Stromal cell of bone marrow (primary cell): ENCODE data around the gene CD2AP.
A peak's percentile ranks its signal among the peaks of the same experiment; 100 is the strongest.
"Not testable (repeated sequence)": the region's sequence is repeated elsewhere in the genome, so short reads cannot be mapped to it uniquely, and the experiment has no call there.

ENCODE experiments used
- DNase-seq: peaks from one replicate; pipeline ENCODE4 v3.0.0-alpha.2; 2012; ENCODE audit warnings: low read depth

Gene CD2AP

DNA sequence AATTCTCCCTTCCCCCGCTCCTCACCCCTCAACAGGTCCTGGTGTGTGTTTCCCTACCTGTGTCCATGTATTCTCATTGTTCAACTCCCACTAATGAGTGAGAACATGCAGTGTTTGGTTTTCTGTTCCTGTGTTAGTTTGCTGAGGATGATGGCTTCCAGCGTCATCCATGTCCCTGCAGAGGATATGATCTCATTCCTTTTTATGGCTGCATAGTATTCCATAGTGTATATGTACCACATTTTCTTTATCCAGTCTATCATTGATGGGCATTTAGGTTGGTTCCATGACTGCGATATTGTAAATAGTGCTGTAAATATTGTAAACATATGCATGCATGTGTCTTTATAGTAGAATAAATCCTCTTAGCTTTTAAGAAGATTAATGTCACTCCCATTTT is 89.0 kb downstream of the CD2AP start:
- DNase-seq = not testable (repeated sequence)

DNA sequence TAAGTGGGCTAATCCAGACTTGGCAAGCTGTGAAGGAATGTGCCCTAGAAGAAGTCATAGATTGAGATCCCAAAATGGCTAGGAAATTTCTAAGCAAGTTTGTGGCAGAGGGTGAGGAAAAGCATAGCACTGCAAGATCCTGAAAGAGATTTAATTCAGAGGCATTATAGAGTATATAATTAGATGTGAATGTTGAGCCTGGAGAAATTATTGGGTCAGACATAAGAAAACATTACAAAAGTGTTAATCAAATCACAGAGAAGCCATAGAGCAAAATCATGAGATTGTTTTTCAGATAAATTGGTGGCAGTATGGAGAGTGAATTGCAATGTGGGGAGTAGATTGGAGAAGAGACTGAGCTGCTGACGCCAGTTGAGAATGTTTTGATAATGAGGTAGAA is 90.0 kb downstream of the CD2AP start:
- DNase-seq = no peak

DNA sequence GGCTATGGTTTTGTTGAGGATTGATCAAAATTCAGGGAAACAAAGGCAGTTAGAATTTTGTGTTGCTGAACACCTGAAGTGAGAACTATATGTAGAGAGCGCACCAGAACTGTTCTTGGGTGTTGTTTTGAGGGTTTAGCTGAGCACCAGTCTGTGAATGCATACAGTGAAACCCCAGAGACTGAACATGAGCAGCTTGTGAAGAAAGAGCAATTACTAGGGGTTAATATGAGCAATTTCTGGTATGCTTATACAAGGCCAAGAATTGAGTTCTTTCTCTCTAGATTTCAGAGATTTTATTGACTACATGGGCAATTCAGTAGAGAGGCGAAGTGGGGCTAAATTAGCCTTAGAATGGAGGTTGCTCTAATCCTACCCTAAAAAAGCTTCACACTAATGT is 93.9 kb downstream of the CD2AP start:
- no peak for DNase-seq

DNA sequence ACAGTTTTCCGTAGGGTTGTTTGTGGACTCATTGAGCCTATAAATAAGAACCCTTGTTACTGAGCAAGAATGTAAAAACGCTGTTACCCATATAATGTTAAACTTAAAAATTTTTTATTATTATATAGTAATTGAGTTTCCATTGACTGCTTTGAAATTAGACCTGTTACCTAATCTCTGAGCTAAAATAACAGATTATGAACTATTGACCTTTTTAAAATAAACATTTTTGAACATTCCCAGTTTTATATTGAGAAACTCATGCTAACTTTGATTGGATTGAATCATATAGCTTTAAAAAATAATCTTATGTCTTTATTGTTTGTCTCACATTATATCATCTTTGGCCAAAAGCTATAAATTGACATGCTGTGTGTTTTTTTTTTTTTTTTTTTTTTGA is 95.5 kb downstream of the CD2AP start:
- no peak for DNase-seq

DNA sequence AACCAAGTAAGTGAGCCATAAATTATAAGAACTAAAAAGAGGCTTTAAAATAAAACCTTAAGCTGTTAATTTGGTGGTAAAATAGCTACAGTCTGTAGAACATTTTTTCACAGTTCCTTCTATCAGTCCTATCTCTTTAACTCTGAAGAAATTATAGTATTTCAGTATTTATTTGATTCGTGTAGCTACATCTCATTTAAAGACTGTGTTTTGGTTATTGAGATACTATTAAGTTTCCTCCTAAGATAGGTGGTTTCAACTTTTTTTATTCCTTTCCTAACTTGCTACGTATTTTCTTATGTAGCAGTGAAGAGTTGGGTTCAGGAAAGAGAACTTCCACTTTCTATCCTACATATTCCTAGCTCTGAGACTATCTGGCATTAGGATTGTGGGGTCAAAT is 97.2 kb downstream of the CD2AP start:
- no peak for DNase-seq

DNA sequence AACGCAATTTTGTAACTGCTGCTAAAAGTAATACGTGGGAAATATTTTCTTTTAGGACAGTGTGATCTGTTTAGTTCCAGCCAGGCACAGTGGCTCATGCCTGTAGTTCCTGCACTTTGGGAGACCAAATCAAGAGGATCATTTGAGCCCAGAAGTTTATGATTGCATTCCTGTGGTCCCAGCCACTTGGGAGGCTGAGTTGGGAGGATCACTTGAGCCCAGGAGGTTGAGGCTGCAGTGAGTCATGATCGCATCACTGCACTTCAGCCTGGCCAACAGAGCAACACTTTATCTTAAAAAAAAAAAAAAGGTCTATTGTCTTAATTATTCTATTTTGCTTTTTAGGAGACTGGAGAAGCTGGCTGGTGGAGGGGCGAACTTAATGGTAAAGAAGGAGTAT is 101.5 kb downstream of the CD2AP start:
- no peak for DNase-seq

DNA sequence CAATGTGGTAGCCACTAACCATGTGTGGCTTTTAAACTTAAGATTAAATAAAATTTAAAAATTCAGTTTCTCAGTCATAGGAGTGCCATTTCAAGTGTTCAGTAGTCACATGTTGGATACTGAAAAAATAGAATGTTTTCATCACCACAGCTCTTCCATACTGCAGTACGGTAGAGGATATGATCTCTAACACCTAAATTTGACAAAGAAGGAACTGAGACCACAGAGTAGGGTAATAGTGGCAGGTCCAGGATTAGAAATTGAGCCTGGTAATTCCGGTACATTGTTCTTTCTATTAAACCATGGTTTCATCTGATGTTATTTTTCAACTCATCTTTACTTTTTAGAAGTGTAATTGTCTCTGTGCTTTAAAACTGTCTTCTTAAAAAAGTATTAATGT is 104.0 kb downstream of the CD2AP start:
- DNase-seq = no peak

DNA sequence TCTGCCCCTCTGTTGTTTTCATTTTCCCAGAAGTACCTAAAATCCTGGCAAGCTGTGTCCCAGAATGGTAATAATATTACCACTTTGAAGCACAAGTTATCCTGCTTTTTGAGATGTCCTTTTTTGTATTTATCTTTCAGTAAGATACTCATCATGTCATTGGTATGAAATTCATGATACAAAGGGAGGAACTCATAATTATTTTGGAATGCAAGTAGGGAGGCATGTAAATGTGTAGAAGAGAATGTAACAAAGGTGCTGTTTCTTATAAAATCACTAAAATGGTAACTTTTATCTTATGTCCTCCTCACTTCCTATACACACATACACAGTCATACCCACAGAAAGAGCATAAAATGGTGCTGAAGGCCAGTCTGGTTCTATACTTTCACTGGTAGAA is 109.9 kb downstream of the CD2AP start:
- no peak for DNase-seq

DNA sequence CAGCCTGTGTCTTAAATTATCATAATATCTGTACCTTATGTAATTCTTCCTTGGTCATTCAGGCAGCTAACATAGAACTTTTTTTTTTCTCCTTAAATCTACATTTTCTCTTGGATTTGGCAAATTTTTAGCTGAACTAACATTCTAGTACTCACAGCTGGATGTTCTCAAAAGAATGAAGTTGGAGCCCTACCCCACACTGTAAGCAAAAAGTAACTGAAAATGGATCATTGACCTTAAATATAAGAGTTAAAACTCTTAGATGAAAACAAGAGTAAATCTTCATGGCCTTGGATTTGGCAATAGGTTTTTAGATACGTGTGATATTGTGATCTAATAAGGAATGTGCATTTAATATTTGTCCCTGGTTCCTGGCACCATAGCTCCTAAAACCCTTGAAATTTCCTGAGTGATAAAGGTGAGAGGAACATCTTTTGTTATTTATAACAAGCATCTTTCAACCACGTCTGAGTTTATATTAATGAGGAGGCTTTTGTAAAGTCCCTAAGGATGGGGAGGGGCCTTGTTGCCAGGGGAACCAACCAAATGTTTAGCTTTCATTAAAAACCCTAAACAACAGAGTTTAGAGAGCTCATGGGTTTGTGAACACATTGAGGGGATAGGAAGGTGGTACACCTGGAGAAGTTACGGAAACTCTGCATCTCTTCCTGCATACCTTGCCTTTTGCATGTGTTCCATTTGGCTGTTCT is 114.7 kb downstream of the CD2AP start:
- no peak for DNase-seq

DNA sequence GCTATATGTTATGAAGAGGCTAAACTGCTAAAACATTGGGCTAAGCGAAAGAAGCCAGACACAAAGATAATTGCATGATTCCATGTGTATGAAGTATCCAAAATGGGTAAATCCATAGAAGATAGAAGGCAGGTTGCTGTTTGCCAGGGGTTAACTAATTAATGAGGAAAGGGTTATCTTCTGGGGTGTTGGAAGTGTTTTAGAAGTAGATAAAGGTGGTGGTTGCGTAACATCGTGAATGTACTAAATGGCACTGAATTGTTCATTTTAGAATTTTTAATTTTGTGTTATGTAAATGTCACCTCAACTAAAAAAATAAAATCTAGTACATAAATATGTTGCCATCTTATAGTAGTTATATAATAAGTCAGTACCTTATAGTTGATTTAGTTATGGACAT is 116.4 kb downstream of the CD2AP start:
- DNase-seq = no peak

DNA sequence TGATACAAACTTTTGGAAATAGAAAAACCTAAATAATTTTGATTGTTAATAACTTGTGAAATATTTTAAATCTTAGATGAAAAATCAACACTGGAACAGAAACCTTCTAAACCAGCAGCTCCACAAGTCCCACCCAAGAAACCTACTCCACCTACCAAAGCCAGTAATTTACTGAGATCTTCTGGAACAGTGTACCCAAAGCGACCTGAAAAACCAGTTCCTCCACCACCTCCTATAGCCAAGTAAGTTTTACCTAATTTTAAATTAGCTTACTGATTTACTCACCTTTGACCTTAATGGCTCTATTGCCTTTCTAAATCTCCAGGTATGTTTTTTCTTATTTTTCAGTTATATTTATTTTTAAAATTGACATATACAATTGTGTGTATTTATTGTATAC is 118.2 kb downstream of the CD2AP start:
- DNase-seq = no peak

DNA sequence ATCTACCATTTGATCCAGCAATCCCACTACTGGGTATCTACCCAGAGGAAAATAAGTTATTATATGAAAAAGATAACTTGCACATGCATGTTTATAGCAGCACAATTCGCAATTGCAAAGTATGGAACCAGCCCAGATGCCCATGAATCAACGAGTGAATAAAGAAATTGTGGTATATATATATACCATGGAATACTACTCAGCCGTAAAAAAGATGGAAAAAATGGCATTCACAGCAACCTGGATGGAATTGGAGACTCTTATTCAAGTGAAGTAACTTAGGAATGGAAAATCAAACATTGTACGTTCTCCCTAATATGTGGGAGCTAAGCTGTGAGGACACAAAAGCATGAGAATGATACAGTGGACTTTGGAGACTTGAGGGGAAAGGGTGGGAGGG is 120.8 kb downstream of the CD2AP start:
- no peak for DNase-seq

DNA sequence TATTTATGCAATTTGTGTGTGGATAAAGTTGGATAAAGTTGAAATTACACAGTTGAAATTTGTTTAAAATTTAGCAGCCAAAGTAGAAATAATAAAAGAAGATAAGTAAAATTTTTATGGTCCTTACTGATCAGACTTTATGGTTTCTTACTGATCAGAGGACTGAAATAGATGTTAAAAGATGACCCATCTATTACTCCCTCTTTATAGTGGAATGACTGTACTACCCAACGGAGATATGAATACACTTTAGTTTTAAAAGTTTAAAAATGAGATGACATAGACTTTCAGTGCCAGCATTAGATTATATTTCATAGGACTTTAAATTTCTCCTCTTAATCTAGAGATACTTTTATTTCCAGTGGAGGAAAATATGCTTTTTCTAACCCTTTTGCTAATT is 121.9 kb downstream of the CD2AP start:
- no peak for DNase-seq

DNA sequence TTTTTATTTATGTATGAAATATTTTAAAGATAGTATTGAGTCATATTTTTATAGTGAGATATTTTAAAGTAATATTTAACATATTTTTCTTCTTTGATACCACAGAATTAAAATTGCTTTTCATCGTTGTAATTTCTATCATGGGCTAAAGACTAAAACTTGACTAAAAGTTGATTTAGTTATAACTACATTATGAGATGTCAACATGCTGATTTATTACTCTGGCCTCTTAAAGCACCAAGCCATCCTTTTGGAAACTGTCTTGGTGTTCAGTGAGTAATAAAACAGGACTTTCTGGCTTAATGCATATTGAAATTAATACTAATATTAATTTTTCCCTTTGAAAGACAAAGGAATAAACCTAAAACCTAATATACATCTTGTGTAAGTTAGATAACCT is 125.6 kb downstream of the CD2AP start:
- DNase-seq = no peak

DNA sequence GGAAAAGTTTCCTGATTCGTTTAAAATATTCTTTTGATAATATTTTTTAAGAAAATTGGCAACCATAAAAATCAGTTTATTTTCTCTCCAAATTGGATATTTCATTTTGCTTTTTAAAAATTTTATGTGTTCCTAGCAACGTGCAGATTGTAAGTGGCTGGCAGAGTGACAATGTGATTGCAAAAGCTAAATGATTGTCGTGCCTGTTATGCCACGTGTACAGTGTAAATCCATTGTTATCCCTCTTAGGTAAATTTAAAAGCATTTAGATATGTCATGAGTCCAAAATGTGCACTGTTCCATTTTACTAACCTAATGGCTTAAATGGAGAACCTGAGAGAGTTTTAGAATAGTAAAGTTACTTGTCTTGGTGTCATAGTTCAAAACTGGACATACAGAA is 126.4 kb downstream of the CD2AP start:
- DNase-seq = peak; percentile 2

DNA sequence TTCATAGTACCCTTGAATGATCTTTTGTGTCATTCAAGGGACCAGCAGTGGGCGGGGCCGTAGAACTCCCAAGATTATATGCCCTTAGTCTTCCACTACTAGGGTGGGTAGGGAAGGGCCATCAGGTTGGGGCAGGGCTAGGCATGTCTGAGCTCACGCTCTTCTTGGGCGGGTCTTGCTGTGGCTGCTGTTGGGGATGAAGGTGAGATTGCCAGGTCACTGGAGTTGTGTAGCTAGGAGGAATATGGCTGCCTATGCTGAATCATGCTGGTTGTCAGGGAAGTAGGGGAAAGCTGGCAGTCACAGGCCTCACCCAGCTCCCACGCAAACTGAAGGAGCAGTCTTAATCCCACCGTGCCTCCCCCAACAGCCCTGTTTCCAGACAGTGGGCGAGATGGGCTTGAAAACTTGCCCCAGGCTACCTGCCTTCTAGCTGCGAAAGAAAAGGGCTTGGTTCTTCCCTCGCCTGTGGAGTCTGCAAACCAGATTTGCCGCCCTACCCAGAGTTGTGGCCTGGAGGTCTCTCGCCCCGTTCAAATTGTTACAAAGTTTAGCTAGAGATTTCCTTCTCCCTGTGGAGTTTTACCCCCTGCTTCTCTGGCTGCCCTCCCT is 144.4 kb downstream of the CD2AP start:
- no peak for DNase-seq

DNA sequence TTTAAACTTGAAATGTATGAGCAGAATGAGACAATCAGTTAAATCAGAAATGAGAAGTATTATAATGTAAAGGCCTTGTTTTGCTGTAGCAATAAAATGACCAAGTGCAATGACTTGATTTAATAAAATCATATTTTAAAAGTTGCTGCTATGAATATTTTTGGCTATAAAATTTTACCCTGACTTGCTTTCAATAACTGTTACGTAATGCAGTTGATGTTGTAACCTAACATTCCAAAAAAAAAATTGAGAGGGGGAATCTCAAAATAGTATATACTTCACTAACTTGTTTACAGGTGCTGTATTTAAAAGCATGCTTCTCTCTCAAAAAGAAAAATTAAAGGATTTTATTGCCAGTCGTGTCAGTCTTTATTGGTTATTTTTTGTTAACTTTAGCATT is 149.2 kb downstream of the CD2AP start:
- DNase-seq = no peak

DNA sequence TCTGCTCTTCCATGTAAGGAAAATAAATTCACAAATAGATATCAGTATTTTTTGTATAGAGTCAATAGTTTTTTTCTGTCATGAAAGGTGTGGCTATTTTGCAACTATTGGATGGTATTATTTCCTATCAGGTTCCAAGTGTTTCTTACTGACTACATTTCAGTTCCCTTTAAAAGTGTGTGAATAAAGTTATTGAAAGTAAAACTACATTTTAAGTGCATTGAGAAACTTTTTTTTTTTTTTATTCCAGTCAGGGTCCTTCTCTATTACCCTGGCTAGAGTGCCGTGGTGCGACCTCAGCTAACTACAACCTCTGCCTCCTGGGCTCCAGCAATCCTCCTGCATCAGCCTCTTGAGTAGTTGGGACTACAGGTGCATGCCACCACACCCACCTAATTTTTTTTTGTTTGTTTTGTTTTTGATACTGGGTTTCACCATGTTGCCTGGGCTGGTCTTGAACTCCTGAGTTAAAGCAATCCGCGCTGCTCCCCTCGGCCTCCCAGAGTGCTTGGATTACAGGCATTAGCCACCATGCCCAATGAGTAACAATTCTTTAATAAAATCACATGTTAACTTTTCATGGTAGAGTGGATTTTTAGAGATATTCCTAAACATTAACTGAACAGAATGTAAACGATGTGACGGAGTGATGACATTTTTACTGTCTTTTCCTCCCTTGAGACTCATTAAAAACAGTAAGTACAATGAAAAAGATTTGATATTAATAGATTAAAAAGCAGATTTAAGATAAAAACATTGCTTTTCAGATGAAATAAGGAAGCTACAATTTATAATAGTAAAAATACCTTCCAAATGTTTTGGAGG is 151.1 kb downstream of the CD2AP start:
- no peak for DNase-seq

DNA sequence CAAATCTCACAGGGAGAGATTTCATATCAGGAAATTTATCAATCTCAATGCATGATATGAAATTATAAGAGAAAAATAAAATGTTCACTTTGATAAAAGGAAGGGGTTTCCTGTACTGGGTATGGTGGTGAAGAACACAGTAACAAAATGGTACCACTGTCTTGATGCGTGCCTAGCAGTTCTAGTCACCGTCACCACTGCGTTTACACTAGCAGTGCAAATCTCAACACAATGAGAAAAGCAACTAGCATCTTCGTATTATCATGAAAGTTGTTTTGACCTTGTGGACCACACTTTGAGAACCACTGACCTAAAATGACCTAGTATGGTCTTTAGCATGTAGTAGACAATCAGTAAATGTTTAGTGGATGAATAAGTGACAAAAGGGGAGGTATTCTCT is 152.4 kb downstream of the CD2AP start:
- DNase-seq = no peak

DNA sequence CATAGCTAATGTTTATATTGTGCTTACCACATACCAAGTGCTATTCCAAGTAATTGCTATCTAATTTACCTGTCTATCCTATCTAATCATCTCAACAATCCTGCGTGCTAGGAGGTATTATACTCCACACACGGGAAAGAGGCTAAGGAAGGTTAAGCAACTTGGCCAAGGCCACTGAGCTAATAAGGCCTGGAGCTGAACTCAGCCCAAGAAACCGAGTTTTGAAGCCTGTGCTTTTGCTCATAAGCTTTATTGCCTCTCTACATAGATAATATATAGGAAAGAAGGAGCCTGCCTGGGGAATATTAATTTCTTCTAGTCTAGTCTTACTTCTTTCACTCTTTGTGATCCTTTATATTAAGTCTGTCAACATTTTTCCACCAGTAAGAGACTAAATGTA is 153.0 kb downstream of the CD2AP start:
- no peak for DNase-seq

DNA sequence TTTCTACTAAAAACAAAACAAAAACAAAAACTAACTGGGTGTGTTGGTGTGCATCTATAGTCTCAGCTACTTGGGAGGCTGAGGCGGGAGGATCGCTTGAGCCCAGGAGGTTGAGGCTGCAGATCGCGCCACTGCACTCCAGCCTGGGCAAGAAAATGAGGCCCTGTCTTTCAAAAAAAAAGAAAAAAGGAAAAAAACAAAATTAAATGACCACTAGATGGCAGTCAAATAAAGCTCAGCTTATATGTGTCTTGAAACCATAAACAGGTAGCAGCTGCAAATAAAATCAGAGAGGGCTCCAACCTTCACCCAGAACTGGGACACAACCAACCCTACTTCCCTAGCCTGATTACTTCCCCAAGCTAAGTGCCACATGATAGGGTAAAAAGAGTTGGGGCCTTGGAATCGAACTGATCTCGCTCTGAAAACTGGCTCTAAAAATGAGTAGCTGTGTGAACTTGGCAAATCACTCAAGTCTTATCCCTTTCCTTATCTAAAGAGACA is 153.7 kb downstream of the CD2AP start:
- DNase-seq = no peak

DNA sequence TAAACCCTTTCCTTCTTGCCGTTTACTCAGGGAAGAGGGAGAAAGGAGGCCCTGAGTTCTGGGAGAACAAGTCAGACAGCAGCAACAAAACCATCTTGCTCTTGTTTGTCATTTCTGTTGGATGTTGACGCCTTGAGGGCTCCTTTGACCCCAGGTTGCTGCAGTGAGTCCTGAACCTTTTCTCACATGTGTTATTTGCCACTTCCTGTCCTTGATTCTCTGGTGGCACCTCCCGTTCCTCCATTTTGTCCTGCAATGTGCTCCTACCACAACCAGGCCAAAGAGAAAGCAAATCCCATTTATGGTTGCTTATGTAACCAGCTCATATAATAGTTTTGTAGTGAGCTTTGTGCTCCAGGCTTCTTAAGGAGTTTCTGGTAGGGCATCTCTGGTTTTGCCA is 154.2 kb downstream of the CD2AP start:
- DNase-seq = no peak

DNA sequence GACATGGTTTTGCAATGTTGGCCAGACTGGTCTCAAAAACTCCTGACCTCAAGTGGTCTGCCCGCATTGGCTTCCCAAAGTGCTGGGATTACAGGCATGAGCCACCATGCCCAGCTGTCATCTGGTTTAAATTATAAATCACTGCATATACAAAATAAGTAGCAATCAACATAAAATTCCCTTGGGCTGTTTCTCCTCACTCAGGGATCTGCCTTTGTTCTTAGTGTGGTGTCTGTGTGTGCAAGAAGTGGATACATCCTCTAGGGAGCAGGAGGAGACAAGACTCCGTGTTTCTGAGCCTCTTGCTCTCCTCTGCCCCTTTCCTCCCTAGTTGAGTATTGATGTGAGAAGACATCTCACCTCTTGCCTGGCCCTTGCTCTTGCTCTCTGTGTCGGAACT is 155.6 kb downstream of the CD2AP start:
- DNase-seq = no peak
